Nephron progenitor cell (in vitro differentiated cells): ENCODE data around the gene RAD51B.

ENCODE experiments used
- DNase-seq: peaks from one replicate; pipeline ENCODE4 v3.0.0; 2021
- H3K27ac Mint-ChIP-seq: 2 replicates; pipeline ENCODE4 v1.8.0; 2021; ENCODE audit warnings: mild to moderate bottlenecking, moderate library complexity, mixed read lengths
- H3K27me3 Mint-ChIP-seq: 2 replicates; pipeline ENCODE4 v1.8.0; 2021; ENCODE audit warnings: mild to moderate bottlenecking, low read depth, mixed read lengths; ENCODE audit not compliant: poor library complexity
- H3K36me3 Mint-ChIP-seq: 2 replicates; pipeline ENCODE4 v1.8.0; 2021; ENCODE audit warnings: low read depth, mixed read lengths
- H3K4me1 Mint-ChIP-seq: 2 replicates; pipeline ENCODE4 v1.8.0; 2021; ENCODE audit warnings: mixed read lengths
- H3K4me3 Mint-ChIP-seq: 2 replicates; pipeline ENCODE4 v1.8.0; 2021; ENCODE audit warnings: mild to moderate bottlenecking, moderate library complexity, mixed read lengths
- H3K9me3 Mint-ChIP-seq: 2 replicates; pipeline ENCODE4 v1.8.0; 2021; ENCODE audit warnings: mild to moderate bottlenecking, moderate library complexity, mixed read lengths
- TF ChIP-seq, protein P1 (sequence below): fragments of 200-600 bp; sonication (generic); IDR thresholded peaks from 2 replicates; pipeline ENCODE4 v1.5.0; 2021; ENCODE audit warnings: antibody characterized with exemption

The RAD51B gene

DNA sequence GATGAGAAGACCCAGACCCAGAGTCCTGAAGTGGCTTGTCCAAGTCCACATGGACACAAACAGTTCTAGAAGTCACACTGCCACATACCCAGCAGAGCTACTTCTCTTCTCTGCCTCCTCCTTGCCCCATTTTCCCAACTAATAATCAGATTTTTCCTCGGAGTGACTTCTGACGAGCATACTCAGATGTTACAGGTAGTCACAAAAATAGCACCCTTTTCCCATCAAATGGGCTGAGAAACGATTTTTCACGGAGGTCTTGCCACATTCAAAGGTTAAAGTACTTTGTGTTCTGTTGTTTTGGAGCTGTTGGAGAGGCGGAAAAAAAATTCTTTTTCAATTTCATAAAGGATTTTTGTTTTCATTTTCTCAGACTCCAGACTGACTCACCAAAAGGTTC is 740.4 kb downstream of the RAD51B start:
- peaks cover 15% of the 10 kb centered on the region for H3K36me3 Mint-ChIP-seq
- TF ChIP-seq, protein P1, sequence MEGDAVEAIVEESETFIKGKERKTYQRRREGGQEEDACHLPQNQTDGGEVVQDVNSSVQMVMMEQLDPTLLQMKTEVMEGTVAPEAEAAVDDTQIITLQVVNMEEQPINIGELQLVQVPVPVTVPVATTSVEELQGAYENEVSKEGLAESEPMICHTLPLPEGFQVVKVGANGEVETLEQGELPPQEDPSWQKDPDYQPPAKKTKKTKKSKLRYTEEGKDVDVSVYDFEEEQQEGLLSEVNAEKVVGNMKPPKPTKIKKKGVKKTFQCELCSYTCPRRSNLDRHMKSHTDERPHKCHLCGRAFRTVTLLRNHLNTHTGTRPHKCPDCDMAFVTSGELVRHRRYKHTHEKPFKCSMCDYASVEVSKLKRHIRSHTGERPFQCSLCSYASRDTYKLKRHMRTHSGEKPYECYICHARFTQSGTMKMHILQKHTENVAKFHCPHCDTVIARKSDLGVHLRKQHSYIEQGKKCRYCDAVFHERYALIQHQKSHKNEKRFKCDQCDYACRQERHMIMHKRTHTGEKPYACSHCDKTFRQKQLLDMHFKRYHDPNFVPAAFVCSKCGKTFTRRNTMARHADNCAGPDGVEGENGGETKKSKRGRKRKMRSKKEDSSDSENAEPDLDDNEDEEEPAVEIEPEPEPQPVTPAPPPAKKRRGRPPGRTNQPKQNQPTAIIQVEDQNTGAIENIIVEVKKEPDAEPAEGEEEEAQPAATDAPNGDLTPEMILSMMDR, result no peak
- no peak overlapping the region for H3K4me3 Mint-ChIP-seq
- DNase-seq, result no peak
- peaks cover 4% of the 10 kb centered on the region for H3K27me3 Mint-ChIP-seq
- H3K27ac Mint-ChIP-seq, result no peak overlapping the region
- H3K9me3 Mint-ChIP-seq, result peaks cover 5% of the 10 kb centered on the region
- H3K4me1 Mint-ChIP-seq, result peaks cover 82% of the 10 kb centered on the region

GRCh38 chr14:68561531-68562007 is 742.0 kb downstream of the RAD51B start:
- peaks cover 11% of the 10 kb centered on the region for H3K36me3 Mint-ChIP-seq
- H3K27ac Mint-ChIP-seq, result peak overlapping the region; percentile 12
- H3K4me3 Mint-ChIP-seq, result no peak overlapping the region
- peaks cover 5% of the 10 kb centered on the region for H3K9me3 Mint-ChIP-seq
- peaks cover 3% of the 10 kb centered on the region for H3K27me3 Mint-ChIP-seq
- TF ChIP-seq, protein P1, result no peak
- H3K4me1 Mint-ChIP-seq, result peaks cover 87% of the 10 kb centered on the region
- DNase-seq, result no peak

GRCh38 chr14:68562911-68563250 is 743.3 kb downstream of the RAD51B start:
- peak overlapping the region; percentile 98 for H3K27ac Mint-ChIP-seq
- H3K27me3 Mint-ChIP-seq, result peaks cover 3% of the 10 kb centered on the region
- H3K4me1 Mint-ChIP-seq, result peaks cover 86% of the 10 kb centered on the region
- DNase-seq, result no peak
- H3K9me3 Mint-ChIP-seq, result peaks cover 5% of the 10 kb centered on the region
- peak overlapping the region; percentile 61 for H3K4me3 Mint-ChIP-seq
- peaks cover 8% of the 10 kb centered on the region for H3K36me3 Mint-ChIP-seq
- TF ChIP-seq, protein P1, result no peak

- Mint-ChIP-seq H3K27me3 (peaks cover 3% of the 10 kb centered on the region), H3K4me1 (peaks cover 86% of the 10 kb centered on the region), H3K9me3 (peaks cover 2% of the 10 kb centered on the region), H3K4me3 (peak overlapping the region; percentile 61), H3K36me3 (peaks cover 6% of the 10 kb centered on the region), H3K27ac (peak overlapping the region; percentile 98)
- no peak for DNase-seq
- TF ChIP-seq, protein P1, result no peak
These were observed 743.9 kb downstream of the RAD51B start for GRCh38 chr14:68563251-68564131.

DNA sequence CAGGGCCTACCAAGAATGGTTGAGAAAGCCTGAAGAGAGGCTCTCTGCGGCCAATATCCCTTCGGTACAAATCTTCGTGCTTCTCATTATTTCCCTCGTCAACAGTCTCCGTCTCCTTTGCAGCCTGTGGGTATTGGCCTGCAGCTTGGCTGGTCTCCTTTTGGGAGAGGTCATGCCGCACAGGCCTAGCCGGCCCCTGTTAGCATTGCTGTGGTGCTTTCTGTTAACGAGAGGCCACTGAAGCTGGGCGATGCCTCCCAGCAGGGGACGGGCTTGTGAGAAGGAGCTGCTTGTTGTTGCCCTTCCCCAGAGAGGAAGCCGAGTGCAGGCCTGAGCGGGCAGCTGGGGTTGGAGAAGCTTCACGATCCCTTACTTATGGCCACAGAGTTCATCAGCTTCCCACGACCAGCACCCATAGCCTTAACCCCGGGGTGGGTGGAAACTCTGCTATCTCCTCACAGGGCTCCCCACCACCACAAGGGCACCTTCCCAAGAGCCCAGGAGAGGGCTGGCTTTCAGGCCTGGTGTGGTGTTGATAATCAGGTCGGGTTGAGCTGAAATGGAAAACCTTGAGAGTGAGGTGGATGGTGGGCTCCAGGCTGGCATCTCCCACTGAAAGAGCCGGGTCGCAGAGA is 744.7 kb downstream of the RAD51B start:
- H3K9me3 Mint-ChIP-seq, result no peaks in the 10 kb centered on the region
- no peak for DNase-seq
- peaks cover 8% of the 10 kb centered on the region for H3K36me3 Mint-ChIP-seq
- H3K4me1 Mint-ChIP-seq, result peaks cover 91% of the 10 kb centered on the region
- peaks cover 3% of the 10 kb centered on the region for H3K27me3 Mint-ChIP-seq
- H3K27ac Mint-ChIP-seq, result peak overlapping the region; percentile 98
- peak overlapping the region; percentile 4 for H3K4me3 Mint-ChIP-seq
- TF ChIP-seq, protein P1, result no peak
